Chondrocyte (in vitro differentiated cells): ENCODE measurements around the gene ITPRID1. TPM values are rescaled to one million over a fixed set of nuclear protein-coding genes. Genes with fewer than 3 reads are reported as not detected.

Experiments used
- DNase-seq: peaks from one replicate; pipeline ENCODE4 v3.0.0; 2021; ENCODE audit warnings: mixed read lengths, low spot score
- H3K27ac Mint-ChIP-seq: one replicate; pipeline ENCODE4 v1.8.0; 2021; ENCODE audit warnings: mild to moderate bottlenecking, moderate library complexity, mixed read lengths; ENCODE audit not compliant: unreplicated experiment
- H3K27me3 Mint-ChIP-seq: 2 replicates; pipeline ENCODE4 v1.8.0; 2021; ENCODE audit warnings: low read depth, mixed read lengths
- H3K36me3 Mint-ChIP-seq: 2 replicates; pipeline ENCODE4 v1.8.0; 2021; ENCODE audit warnings: low read depth, mixed read lengths
- H3K4me1 Mint-ChIP-seq: 2 replicates; pipeline ENCODE4 v1.8.0; 2021; ENCODE audit warnings: low read depth, mild to moderate bottlenecking, mixed read lengths
- H3K4me3 Mint-ChIP-seq: one replicate; pipeline ENCODE4 v1.8.0; 2021; ENCODE audit warnings: mild to moderate bottlenecking, moderate library complexity, mixed read lengths; ENCODE audit not compliant: unreplicated experiment
- H3K9me3 Mint-ChIP-seq: 2 replicates; pipeline ENCODE4 v1.8.0; 2021; ENCODE audit warnings: low read depth, mixed read lengths
- total RNA-seq: library from RNA; stranded (reverse); gene quantifications from 3 replicates; pipeline ENCODE4 v1.2.1, GENCODE V29; 2021
- TF ChIP-seq, protein P1 (sequence below): fragments of 200-600 bp; sonication (generic); IDR thresholded peaks from 2 replicates; pipeline ENCODE4 v1.5.0; 2021; ENCODE audit warnings: antibody characterized with exemption, mild to moderate bottlenecking, moderate library complexity

Gene ITPRID1
- total RNA-seq, 1 donor from 2014 or later, result not detected

DNA sequence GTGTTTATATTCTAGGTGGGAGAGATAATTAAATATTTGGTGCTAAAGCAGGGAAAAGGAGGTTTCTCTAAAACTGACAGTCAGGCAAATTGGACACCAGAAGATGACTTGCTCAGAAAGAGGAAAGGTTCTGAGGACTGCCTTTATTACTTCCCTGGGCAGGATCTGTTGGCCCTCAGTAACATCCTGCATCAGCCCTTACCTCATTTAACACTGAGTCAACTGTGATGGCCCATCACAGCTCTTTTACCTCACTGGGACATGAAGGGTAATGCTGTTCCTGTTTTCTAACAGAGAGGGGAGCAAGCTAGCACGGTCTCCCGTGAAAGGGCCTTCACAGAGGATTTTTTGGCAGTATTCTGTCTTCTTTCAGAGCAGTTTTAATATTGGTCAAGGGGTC, 185.2 kb downstream of the ITPRID1 start:
- no peak overlapping the region for H3K4me3 Mint-ChIP-seq
- no peaks in the 10 kb centered on the region for H3K36me3 Mint-ChIP-seq
- H3K27me3 Mint-ChIP-seq, result peaks cover 15% of the 10 kb centered on the region

DNA sequence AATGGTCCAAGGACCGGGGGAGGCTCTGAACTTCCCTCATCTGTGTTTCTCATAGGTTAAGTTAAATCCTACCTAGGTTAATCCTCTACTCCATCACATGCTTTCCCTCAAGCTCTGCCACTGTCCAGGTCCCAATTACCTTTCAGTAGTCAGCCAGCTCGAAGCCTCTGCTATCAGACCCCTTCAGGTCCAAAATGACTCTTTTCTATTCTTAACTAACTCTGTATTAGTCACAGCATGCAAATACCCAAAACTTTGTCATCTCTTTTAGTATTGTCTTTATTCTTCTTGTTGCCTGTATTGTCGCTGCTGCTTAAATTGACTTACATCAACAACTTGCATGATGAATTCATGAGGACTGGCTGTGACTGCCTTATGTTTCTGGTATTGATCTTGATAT, 188.5 kb downstream of the ITPRID1 start:
- Mint-ChIP-seq H3K27me3 (peaks cover 9% of the 10 kb centered on the region), H3K9me3 (peaks cover 4% of the 10 kb centered on the region)

More for the DNA sequence above, 185.2 kb downstream of the ITPRID1 start:
- Mint-ChIP-seq H3K4me1 (no peaks in the 10 kb centered on the region), H3K9me3 (peaks cover 4% of the 10 kb centered on the region), H3K27ac (no peak overlapping the region)
- TF ChIP-seq, protein P1, sequence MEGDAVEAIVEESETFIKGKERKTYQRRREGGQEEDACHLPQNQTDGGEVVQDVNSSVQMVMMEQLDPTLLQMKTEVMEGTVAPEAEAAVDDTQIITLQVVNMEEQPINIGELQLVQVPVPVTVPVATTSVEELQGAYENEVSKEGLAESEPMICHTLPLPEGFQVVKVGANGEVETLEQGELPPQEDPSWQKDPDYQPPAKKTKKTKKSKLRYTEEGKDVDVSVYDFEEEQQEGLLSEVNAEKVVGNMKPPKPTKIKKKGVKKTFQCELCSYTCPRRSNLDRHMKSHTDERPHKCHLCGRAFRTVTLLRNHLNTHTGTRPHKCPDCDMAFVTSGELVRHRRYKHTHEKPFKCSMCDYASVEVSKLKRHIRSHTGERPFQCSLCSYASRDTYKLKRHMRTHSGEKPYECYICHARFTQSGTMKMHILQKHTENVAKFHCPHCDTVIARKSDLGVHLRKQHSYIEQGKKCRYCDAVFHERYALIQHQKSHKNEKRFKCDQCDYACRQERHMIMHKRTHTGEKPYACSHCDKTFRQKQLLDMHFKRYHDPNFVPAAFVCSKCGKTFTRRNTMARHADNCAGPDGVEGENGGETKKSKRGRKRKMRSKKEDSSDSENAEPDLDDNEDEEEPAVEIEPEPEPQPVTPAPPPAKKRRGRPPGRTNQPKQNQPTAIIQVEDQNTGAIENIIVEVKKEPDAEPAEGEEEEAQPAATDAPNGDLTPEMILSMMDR, result no peak
- no peak for DNase-seq

DNA sequence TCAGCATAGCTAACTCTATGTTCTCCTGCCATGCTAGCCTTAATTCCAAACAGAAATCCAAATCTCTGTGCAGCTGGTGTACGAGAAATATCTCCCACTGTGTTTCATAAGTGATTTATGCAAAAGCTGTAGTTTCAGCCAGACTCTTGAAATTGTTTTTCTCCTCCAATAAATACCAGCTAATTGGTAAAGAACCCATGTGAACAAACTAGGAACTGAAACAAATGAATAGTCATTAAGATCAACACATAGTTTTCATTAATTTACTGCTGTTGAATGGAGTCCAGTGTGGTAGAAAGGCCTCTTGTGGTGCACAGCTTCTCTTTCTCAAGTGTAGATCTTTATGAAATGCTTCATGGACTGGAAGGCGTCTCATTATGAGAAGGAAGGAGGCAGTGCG, 191.5 kb downstream of the ITPRID1 start:
- DNase-seq, result no peak
- H3K4me3 Mint-ChIP-seq, result no peak overlapping the region
- TF ChIP-seq, protein P1, result no peak
- no peaks in the 10 kb centered on the region for H3K4me1 Mint-ChIP-seq
- no peak overlapping the region for H3K27ac Mint-ChIP-seq
- peaks cover 4% of the 10 kb centered on the region for H3K27me3 Mint-ChIP-seq
- H3K36me3 Mint-ChIP-seq, result no peaks in the 10 kb centered on the region
- peaks cover 4% of the 10 kb centered on the region for H3K9me3 Mint-ChIP-seq

More for the DNA sequence above, 188.5 kb downstream of the ITPRID1 start:
- H3K4me1 Mint-ChIP-seq, result no peaks in the 10 kb centered on the region
- no peak for DNase-seq
- H3K4me3 Mint-ChIP-seq, result no peak overlapping the region
- TF ChIP-seq, protein P1, result no peak
- H3K27ac Mint-ChIP-seq, result no peak overlapping the region
- no peaks in the 10 kb centered on the region for H3K36me3 Mint-ChIP-seq

DNA sequence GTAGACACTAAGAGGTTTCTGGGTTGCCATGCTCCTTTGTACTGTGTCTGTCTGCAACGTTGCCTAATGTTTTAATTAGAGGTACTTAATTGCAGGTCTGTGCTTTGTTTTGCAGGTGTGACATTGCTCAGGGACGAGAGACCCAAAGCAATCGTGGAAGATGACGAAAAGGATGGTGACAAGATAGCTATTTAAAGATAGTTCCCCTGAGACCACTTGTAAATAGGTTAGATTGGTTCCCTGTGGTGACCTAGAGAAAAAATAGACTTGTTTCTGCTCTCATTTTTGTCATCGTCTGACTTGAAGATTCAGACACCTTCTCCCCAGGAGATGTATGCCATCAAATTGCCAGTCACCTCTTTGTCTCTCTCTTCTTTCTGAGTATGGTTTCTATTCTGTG, 193.2 kb downstream of the ITPRID1 start:
- Mint-ChIP-seq H3K4me3 (no peak overlapping the region), H3K4me1 (no peaks in the 10 kb centered on the region), H3K27ac (no peak overlapping the region), H3K36me3 (no peaks in the 10 kb centered on the region), H3K27me3 (peaks cover 4% of the 10 kb centered on the region), H3K9me3 (no peaks in the 10 kb centered on the region)
- DNase-seq, result no peak
- TF ChIP-seq, protein P1, result no peak

Other genes with a start within 250 kb of the ITPRID1 start
- not detected in 3 replicates for gene NEUROD6, start 173.4 kb upstream of the ITPRID1 start, total RNA-seq
- not detected in 3 replicates for gene PPP1R17, start 173.1 kb downstream of the ITPRID1 start, total RNA-seq